Measurements from ENCODE around the gene GUCA1A.
"Not testable (repeated sequence)": the region's sequence is repeated elsewhere in the genome, so short reads cannot be mapped to it uniquely, and the experiment has no call there.

Gene GUCA1A

DNA sequence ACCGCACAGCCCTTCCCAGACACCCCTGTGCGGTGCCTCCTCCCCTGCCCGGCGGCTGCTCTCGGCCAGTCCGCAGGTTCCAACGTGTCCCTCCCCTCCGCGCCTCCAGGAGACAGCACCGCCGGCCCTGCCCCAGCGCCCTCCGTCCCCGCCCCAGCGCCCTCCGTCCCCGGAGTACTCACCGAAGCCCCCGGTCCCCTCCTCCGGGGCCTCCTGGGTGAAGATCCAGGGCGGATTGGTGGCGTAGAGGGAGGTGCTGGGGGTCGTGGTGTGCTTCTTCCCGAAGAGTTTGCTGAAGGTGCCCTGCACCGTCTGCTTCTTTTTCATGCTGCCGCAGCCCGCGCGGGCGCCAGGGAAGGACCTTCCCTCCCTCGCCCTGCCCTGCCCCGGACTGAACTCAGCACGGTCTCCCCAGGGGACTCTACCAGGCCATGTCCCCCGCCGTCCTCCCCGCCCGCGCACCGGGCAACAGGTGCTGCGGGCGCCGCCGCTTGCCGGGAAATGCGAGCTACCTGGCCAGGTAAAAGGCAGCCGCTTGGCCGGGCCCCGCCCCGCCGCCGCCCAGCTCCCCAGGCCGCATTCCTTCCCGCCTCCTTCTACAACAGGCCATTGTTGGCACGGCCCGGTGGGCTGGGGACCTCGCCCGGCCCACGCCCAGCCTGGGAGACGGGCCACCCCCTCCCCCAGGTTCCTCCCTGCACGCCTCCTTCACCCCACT, 30.9 kb upstream of the GUCA1A start, which contains the start of gene C6orf132:
C6orf132 (minus strand) TSS at position 503 of the 718 bp plus-strand sequence; CDS start at position 327, 176 bp downstream.
- in situ Hi-C loops (cut with MboI; ENCODE audit: low sequenced_read_pairs): no loop called here

- in situ Hi-C loops (cut with MboI; ENCODE audit: low sequenced_read_pairs): no loop called here
Observed at GRCh38 chr6:42147138-42147562, 26.0 kb upstream of the GUCA1A start.

GRCh38 chr6:42148058-42148457, 25.1 kb upstream of the GUCA1A start:
- in situ Hi-C loops (cut with MboI; ENCODE audit: low sequenced_read_pairs): no loop called here

DNA sequence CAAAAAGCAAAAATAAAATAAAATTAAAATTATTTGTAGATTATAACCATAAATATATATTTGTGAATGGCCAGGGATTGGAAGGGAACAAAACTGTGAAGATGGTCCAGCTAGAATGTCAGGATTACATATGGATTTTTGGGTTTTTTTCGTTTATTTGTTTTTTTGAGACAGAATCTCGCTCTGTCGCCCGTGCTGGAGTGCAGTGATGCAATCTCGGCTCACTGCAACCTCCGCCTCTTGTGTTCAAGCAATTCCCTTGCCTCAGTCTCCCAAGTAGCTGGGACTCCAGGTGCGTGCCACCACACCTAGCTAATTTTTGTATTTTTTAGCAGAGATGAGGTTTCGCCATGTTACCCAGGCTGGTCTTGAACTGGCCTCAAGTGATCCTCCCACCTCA, 22.9 kb upstream of the GUCA1A start:
- in situ Hi-C loops (cut with MboI; ENCODE audit: low sequenced_read_pairs): no loop called here

DNA sequence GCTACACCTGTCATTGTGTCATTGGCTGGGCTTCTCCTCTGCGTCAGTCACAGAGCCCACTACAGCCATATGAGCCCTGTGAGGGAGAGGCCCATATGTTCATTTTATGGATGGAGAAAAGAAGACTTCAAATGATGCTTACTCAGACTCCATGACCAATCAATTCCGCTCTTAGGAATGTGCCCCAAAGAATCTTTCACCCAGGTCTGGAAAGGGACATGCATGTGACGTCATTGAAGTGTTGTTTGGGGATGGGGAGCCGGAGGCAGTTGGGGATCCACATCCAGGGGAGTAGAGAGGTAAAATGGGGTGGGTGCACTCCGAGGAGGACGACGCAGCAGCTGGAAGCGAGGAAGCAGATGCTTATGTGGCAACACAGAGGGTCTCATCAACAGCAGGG, 21.1 kb upstream of the GUCA1A start:
- in situ Hi-C loops (cut with MboI; ENCODE audit: low sequenced_read_pairs): no loop called here

DNA sequence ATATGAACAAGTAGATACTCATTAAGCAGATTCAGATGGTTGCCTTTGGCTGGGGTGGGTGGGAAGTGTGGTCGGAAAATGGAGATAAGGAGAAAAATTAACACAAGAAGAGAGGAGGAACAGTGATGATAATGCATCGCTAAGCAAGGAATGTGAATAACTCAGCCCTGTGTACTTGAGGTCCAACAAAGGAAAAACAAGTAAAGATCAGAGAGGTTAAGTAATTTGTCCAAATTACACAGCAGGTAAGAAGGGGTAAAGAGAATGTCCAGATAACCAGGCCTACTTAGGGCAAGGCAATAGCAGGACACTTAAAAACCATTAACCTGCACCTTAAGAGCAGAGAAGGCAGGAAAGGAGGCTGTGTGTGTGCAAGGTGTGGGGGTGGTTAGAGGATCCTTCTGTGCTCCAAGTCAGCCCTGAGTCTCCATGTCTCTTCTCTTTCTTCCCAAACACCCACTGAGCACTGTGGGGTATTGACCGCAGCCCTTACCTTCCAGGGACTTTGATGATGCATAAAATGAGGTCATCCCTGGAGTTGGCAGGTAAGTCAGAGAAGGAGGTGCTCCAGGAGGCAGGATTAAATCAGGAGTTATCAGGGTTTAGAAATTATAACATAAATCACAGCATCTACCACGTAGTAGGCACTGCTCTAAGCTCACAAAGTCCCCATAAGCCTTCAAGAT, 20.5 kb upstream of the GUCA1A start:
- in situ Hi-C loops (cut with MboI; ENCODE audit: low sequenced_read_pairs): not testable (repeated sequence)

GRCh38 chr6:42153921-42154320, 19.2 kb upstream of the GUCA1A start:
- in situ Hi-C loops (cut with MboI; ENCODE audit: low sequenced_read_pairs): no loop called here

- in situ Hi-C loops (cut with MboI; ENCODE audit: low sequenced_read_pairs): no loop called here
Observed at GRCh38 chr6:42154461-42155209, 18.5 kb upstream of the GUCA1A start.

GRCh38 chr6:42155293-42155692, 17.9 kb upstream of the GUCA1A start:
- in situ Hi-C loops (cut with MboI; ENCODE audit: low sequenced_read_pairs): no loop called here

- in situ Hi-C loops (cut with MboI; ENCODE audit: low sequenced_read_pairs): no loop called here
Observed at GRCh38 chr6:42156638-42157037, 16.5 kb upstream of the GUCA1A start.

- in situ Hi-C loops (cut with MboI; ENCODE audit: low sequenced_read_pairs): no loop called here
Observed at GRCh38 chr6:42158011-42158410, 15.2 kb upstream of the GUCA1A start.

GRCh38 chr6:42158631-42159030, 14.5 kb upstream of the GUCA1A start:
- in situ Hi-C loops (cut with MboI; ENCODE audit: low sequenced_read_pairs): no loop called here

DNA sequence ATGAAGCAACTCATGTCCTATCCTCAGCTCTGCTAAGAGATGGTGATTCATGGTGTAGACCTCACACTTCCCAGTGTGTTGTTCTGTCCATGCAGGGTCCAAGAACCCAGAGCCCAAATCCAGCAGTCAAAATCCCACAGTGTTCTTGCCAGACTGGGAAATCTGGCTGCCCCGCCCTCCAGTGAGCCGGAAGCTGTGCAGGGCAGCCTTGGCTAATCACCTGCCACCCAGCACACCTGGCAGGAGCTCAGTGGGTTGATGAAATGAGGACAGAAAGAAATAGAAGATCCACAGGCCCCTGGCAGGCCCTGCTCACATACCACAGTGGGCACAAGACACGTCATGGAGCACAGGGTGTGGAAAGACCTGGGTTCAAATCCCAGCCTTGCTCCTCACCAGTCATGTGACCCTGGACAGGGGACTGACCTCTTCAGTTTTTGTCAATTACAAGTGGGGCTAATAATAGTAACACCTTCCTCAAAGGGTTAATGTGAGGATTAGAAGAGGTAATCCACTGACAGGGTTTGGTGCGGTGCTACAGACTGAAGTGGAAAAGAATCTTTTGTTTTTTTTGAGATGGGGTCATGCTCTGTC, 13.6 kb upstream of the GUCA1A start:
- in situ Hi-C loops (cut with MboI; ENCODE audit: low sequenced_read_pairs): no loop called here

DNA sequence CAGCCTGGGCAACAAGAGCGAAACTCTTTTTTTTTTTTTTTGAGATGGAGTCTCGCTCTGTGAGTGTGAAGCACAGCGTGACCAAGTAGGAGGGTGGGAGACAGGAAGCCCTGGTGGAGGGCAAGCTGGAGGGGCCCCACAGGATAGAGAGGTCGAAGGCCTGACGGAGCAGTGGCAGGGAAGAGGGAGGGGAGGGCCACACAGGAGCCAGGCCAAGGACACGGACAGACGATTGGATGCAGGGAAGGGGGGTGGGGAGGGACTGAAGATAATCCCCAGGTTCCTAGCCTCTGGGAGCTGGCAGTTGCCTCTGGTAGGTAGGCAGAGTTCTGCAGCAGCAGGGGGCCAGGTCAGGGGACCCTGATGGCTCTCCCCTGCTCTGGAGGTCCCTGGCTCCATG, 10.8 kb upstream of the GUCA1A start:
- in situ Hi-C loops (cut with MboI; ENCODE audit: low sequenced_read_pairs): no loop called here

- in situ Hi-C loops (cut with MboI; ENCODE audit: low sequenced_read_pairs): no loop called here
Observed at GRCh38 chr6:42162812-42163211, 10.4 kb upstream of the GUCA1A start.

- in situ Hi-C loops (cut with MboI; ENCODE audit: low sequenced_read_pairs): no loop called here
Observed at GRCh38 chr6:42163981-42164380, 9.2 kb upstream of the GUCA1A start.

DNA sequence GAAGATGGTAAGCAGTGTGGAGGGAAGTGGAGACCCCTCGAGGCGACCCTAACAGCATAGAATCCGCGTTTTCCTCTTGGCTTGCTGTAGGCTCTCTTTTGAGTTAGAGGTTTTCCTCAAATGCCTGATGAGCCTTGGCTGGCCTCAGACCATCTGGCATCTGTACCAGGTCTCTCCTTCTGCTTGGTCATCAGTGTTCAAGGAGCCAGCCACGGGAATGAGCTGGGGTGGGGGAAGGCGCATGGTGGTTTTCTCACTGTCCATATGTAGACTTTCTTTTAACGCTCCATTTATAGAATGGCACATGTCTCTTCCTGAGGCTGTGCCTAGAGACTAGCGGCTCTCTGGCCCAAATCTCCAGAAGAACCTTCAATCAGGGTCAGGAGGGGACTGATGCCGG, 8.1 kb upstream of the GUCA1A start:
- in situ Hi-C loops (cut with MboI; ENCODE audit: low sequenced_read_pairs): no loop called here

DNA sequence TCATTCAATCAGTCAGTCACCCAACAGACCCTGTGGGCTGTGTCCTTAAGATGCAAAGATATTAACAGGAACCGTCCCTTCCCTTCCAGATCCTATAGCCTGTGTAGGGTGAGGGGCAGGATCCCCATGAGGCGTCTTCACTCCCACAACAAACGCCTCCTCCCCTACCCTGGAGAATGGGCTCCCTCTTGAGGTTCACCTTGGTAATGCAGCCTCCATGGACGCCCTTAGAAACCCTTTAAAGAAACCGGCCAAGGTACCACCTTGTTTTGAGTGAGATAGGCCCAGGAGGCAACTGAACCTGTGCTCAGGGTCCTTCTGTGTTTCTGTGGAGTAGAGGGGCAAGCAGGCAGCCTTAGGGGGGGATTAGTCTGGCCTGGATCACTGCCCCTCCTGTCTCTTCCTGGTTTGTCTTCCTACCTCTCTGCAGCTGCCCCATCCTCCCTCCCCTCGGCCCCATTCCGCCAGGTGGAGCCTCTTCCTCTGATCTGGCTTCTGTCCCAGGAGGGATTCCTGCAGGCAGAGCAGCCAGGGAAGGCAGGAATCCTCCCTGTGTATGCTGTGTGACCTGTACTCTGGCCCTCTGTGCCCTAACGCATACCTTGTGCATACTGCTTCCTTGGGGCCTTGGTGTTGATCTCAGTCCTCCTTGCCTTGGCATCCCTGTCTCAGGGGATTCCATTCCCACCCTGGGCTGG, 6.6 kb upstream of the GUCA1A start:
- in situ Hi-C loops (cut with MboI; ENCODE audit: low sequenced_read_pairs): no loop called here

DNA sequence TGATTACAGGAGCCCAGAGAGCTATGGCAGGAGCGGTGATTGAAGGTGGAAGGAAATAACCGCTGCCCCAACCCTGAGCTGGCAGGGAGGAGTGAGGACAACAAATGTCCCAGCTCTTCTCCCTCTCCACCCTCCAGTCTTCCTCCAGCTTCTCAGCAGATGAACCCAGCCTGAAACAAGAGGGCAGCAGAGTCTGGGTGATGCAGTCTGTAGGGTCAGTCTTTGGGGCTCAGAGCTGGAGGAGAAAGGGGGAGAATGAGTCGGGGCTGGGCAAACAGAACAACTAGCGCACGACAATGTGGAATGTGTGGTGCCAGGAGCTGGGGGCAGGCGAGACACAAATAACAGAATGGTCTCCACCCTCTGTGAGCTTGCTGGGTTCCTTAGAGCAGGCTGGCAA, 4.5 kb upstream of the GUCA1A start:
- in situ Hi-C loops (cut with MboI; ENCODE audit: low sequenced_read_pairs): no loop called here

DNA sequence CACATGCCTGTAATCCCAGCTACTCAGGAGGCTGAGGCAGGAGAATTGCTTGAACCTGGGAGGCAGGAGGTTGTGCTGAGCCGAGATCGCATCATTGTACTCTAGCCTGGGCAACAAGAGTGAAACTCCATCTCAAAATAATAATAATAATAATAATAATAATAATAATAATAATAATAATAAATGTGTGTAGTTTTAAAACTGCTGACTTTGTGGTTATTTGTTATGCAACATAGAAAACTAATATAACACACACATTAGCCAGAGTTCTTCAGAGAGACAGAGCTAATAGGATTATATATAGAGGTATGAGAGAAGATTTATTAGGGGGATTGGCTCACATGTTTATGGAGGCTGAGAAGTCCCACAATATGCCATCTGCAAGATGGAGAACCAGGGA, 3.4 kb upstream of the GUCA1A start:
- in situ Hi-C loops (cut with MboI; ENCODE audit: low sequenced_read_pairs): not testable (repeated sequence)
